Stimulated activated CD8-positive, alpha-beta memory T cell treated with anti-CD3 and anti-CD28 coated beads, Interleukin-15, amount 100 ng/mL, for 24 hours (primary cell): Measurements from ENCODE around the gene GZF1.

Experiments used
- DNase-seq: peaks from one replicate; pipeline ENCODE4 v3.0.0-alpha.2; 2020; ENCODE audit warnings: low read depth

GZF1 gene

GRCh38 chr20:23361476-23362391 is at the start of gene GZF1:
Gene GZF1 (plus strand): TSS chr20:23362182. CDS start chr20:23364384, 2,202 bp downstream.
- peak; percentile 100 for DNase-seq

- no peak for DNase-seq
These were observed 48.7 kb upstream of the GZF1 start for GRCh38 chr20:23313271-23313670.

- DNase-seq, result no peak
These were observed 47.3 kb upstream of the GZF1 start for GRCh38 chr20:23314699-23315098.

GRCh38 chr20:23315099-23315498 is 46.9 kb upstream of the GZF1 start:
- DNase-seq, result no peak

GRCh38 chr20:23316626-23317025 is 45.4 kb upstream of the GZF1 start:
- DNase-seq, result no peak

GRCh38 chr20:23317081-23317480 is 44.9 kb upstream of the GZF1 start:
- DNase-seq, result no peak

GRCh38 chr20:23318347-23318746 is 43.6 kb upstream of the GZF1 start:
- DNase-seq, result no peak

GRCh38 chr20:23320317-23320716 is 41.7 kb upstream of the GZF1 start:
- DNase-seq, result no peak

- DNase-seq, result no peak
These were observed 36.9 kb upstream of the GZF1 start for GRCh38 chr20:23325107-23325506.

GRCh38 chr20:23326774-23327173 is 35.2 kb upstream of the GZF1 start:
- no peak for DNase-seq

GRCh38 chr20:23327617-23328333 is 34.2 kb upstream of the GZF1 start:
- DNase-seq, result no peak

GRCh38 chr20:23331450-23332350 is 30.3 kb upstream of the GZF1 start:
- DNase-seq, result no peak

- DNase-seq, result no peak
These were observed 29.5 kb upstream of the GZF1 start for GRCh38 chr20:23332467-23332866.

- no peak for DNase-seq
These were observed 27.9 kb upstream of the GZF1 start for GRCh38 chr20:23334111-23334510.

GRCh38 chr20:23335521-23335920 is 26.5 kb upstream of the GZF1 start:
- no peak for DNase-seq

GRCh38 chr20:23336476-23336875 is 25.5 kb upstream of the GZF1 start:
- DNase-seq, result no peak

GRCh38 chr20:23337312-23337711 is 24.7 kb upstream of the GZF1 start:
- DNase-seq, result no peak

- no peak for DNase-seq
These were observed 22.0 kb upstream of the GZF1 start for GRCh38 chr20:23339986-23340385.

GRCh38 chr20:23340524-23340923 is 21.5 kb upstream of the GZF1 start:
- no peak for DNase-seq

GRCh38 chr20:23341073-23341472 is 20.9 kb upstream of the GZF1 start:
- DNase-seq, result no peak

GRCh38 chr20:23343590-23343989 is 18.4 kb upstream of the GZF1 start:
- no peak for DNase-seq

- DNase-seq, result no peak
These were observed 17.6 kb upstream of the GZF1 start for GRCh38 chr20:23344336-23344735.
